ENCODE results near the gene CCL22. TPM values are rescaled to one million over a fixed set of nuclear protein-coding genes. Genes with fewer than 3 reads are reported as not detected.

Gene CCL22
- total and polyA plus RNA-seq, 2 of the 4 experiments (the other 2 are of a cell fraction), result not detected

DNA sequence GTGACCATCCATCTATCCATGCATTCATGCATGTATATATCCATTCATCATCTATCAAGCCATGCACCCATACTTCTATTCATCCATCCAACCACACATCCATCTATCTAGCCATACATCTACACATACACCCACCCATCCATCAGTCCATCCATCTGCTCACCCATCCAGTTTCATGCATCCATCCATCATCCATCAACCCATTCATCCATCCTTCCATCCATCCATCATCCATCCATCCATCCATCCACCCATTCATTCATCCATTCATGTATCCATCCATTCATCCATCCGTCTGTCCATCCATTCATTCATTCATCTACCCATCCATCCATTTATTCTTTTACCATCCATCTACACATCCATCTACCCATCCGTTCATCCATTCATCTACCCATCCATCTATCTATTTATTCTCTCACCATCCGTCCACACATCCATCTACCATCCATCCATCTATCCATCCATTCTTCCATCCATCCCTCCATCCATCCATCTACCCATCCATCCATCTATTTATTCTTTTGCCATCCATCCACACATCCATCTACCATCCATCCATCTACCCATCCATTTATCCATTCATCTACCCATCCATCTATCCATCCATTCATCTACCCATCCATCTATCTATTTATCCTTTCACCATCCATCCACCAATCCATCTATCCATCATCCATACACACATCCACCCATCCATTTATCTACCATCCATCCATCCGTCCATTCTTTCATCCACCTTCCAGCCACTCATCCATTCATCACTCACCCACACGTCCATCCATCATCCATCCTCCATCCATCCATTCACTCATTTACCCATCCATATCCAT is 49.2 kb downstream of the CCL22 start:
- in situ Hi-C loops (cut with MboI; ENCODE audit: low sequenced_read_pairs) (no loop called here), intact Hi-C loops (cut with micrococcal nuclease) (no loop called here), dilution Hi-C loops (cut with HindIII; ENCODE audit: low sequenced_read_pairs, unreplicated experiment) (no loop called here)
- Histone ChIP-seq H3K4ac (ENCODE audit: low read depth, low read length) (no peak overlapping the region), H3K79me1 (ENCODE audit: low read depth in 1 of 2, low read length in 2 of 2) (no peaks in the 10 kb centered on the region), H3K9me3 (ENCODE audit: control insufficient read depth, insufficient read depth, low read length) (no peaks in the 10 kb centered on the region), H4K20me1 (ENCODE audit: insufficient read depth, low read length) (no peaks in the 10 kb centered on the region), H3K18ac (ENCODE audit: low read depth, low read length) (no peak overlapping the region), H4K5ac (ENCODE audit: low read depth, low read length) (no peak overlapping the region), H2BK5ac (ENCODE audit: low read depth, low read length, poor library complexity, severe bottlenecking) (peak overlapping the region; percentile 46), H3K4me3 (ENCODE audit: insufficient read depth, low read depth, low read length) (no peak overlapping the region), H3K4me2 (ENCODE audit: low read depth, low read length) (no peak overlapping the region), H2AK5ac (ENCODE audit: low read depth, low read length) (no peak overlapping the region), H3K9ac (ENCODE audit: low read depth, low read length) (no peak overlapping the region), H3K4me1 (ENCODE audit: control insufficient read depth, insufficient read depth, low read length) (no peaks in the 10 kb centered on the region), H3K36me3 (ENCODE audit: control insufficient read depth, insufficient read depth, low read length) (no peaks in the 10 kb centered on the region), H3K27ac (ENCODE audit: insufficient read depth, low read length) (no peak overlapping the region), H4K91ac (ENCODE audit: insufficient read depth, low read depth, low read length) (no peak overlapping the region), H3K9me1 (ENCODE audit: insufficient read depth, low read length) (no peaks in the 10 kb centered on the region), H3K27me3 (ENCODE audit: control insufficient read depth, insufficient read depth, low read length) (peaks cover 58% of the 10 kb centered on the region), H3K14ac (replicated peaks; ENCODE audit: low read depth, low read length) (no peak overlapping the region), H2AFZ (replicated peaks; ENCODE audit: low read length, poor library complexity) (no peak overlapping the region), H2BK20ac (ENCODE audit: low read depth, low read length) (no peak overlapping the region), H4K8ac (ENCODE audit: low read depth in 2 of 2, low read length in 2 of 2) (no peak overlapping the region), H2BK120ac (ENCODE audit: low read depth, low read length) (no peak overlapping the region), H2BK15ac (ENCODE audit: low read depth, low read length) (no peak overlapping the region), H3K23ac (ENCODE audit: low read depth, low read length) (no peak overlapping the region), H2AK9ac (replicated peaks; ENCODE audit: low read depth, low read length, poor library complexity) (no peak overlapping the region), H3K56ac (ENCODE audit: extremely low read depth, insufficient read depth, low read length) (no peak overlapping the region)
- DNase-seq, result no peak
- WGBS, 2 experiments (ENCODE audit: extremely low coverage in 2 of 2, insufficient read length in 1 of 2), result 67 to 98% methylated on average over 4 to 5 of the region's 5 CpGs
- CTCF ChIA-PET, result no interaction called here
- no peak for ATAC-seq (ENCODE audit: low read depth)
- POLR2A ChIA-PET (ENCODE audit: unreplicated experiment), result no interaction called here
- no peak for TF ChIP-seq MAZ (IDR thresholded peaks at IDR 0.05; ENCODE audit: borderline replicate concordance, low read depth, low read length)
- TF ChIP-seq, protein P1, sequence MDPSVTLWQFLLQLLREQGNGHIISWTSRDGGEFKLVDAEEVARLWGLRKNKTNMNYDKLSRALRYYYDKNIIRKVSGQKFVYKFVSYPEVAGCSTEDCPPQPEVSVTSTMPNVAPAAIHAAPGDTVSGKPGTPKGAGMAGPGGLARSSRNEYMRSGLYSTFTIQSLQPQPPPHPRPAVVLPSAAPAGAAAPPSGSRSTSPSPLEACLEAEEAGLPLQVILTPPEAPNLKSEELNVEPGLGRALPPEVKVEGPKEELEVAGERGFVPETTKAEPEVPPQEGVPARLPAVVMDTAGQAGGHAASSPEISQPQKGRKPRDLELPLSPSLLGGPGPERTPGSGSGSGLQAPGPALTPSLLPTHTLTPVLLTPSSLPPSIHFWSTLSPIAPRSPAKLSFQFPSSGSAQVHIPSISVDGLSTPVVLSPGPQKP (IDR thresholded peaks at IDR 0.05; ENCODE audit: borderline replicate concordance, low read depth, low read length), result no peak
- TF ChIP-seq, protein P2, sequence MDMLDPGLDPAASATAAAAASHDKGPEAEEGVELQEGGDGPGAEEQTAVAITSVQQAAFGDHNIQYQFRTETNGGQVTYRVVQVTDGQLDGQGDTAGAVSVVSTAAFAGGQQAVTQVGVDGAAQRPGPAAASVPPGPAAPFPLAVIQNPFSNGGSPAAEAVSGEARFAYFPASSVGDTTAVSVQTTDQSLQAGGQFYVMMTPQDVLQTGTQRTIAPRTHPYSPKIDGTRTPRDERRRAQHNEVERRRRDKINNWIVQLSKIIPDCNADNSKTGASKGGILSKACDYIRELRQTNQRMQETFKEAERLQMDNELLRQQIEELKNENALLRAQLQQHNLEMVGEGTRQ (IDR thresholded peaks at IDR 0.05; ENCODE audit: low read depth, low read length), result no peak
- TF ChIP-seq RCOR1 (IDR thresholded peaks at IDR 0.05; ENCODE audit: insufficient replicate concordance, low read length), result no peak
- no peak for TF ChIP-seq FOS (IDR thresholded peaks at IDR 0.05; ENCODE audit: low read depth, low read length)
- no peak for TF ChIP-seq BHLHE40 (IDR thresholded peaks at IDR 0.05; ENCODE audit: low read depth, low read length)
- TF ChIP-seq RFX5 (IDR thresholded peaks at IDR 0.05; ENCODE audit: low read depth, low read length), result no peak
- no peak for TF ChIP-seq RAD21 (IDR thresholded peaks at IDR 0.05; ENCODE audit: low read length)
- TF ChIP-seq POLR2A (IDR thresholded peaks at IDR 0.05; ENCODE audit: low read depth, low read length), result no peak
- no peak for TF ChIP-seq CEBPB (IDR thresholded peaks at IDR 0.05; ENCODE audit: low read depth, low read length)
- TF ChIP-seq NFE2L2 (IDR thresholded peaks at IDR 0.05; ENCODE audit: low read depth, low read length), result no peak
- no peak for TF ChIP-seq CHD1 (IDR thresholded peaks at IDR 0.05; ENCODE audit: low read depth, low read length)
- TF ChIP-seq, protein P3, sequence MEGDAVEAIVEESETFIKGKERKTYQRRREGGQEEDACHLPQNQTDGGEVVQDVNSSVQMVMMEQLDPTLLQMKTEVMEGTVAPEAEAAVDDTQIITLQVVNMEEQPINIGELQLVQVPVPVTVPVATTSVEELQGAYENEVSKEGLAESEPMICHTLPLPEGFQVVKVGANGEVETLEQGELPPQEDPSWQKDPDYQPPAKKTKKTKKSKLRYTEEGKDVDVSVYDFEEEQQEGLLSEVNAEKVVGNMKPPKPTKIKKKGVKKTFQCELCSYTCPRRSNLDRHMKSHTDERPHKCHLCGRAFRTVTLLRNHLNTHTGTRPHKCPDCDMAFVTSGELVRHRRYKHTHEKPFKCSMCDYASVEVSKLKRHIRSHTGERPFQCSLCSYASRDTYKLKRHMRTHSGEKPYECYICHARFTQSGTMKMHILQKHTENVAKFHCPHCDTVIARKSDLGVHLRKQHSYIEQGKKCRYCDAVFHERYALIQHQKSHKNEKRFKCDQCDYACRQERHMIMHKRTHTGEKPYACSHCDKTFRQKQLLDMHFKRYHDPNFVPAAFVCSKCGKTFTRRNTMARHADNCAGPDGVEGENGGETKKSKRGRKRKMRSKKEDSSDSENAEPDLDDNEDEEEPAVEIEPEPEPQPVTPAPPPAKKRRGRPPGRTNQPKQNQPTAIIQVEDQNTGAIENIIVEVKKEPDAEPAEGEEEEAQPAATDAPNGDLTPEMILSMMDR (conservative IDR thresholded peaks at IDR 0.05; ENCODE audit: low read depth, low read length), result no peak
- no peak for TF ChIP-seq SMC3 (IDR thresholded peaks at IDR 0.05; ENCODE audit: low read depth, low read length)
- TF ChIP-seq MAFK (IDR thresholded peaks at IDR 0.05; ENCODE audit: low read depth, low read length), result no peak
- BruUV-seq (replicated peaks), result no TSS peak

Measured in IMR-90 (cell line).